Measurements from ENCODE around the gene TDP1. TPM values are rescaled to one million over a fixed set of nuclear protein-coding genes. Genes with fewer than 3 reads are reported as not detected.

TDP1 gene
- total RNA-seq, 2 experiments from 2014 or later, result 65.9 to 75.3 TPM

GRCh38 chr14:90000935-90001334 lies 45.2 kb downstream of the TDP1 start:
- no peak overlapping the region for H3K4me3 ChIP-seq (ENCODE audit: low read depth, low read length, poor library complexity, severe bottlenecking)
- H3K9me3 ChIP-seq (ENCODE audit: low read length), result no peaks in the 10 kb centered on the region
- TF ChIP-seq EZH2phosphoT487 (IDR thresholded peaks at IDR 0.05; ENCODE audit: borderline replicate concordance, low read depth, low read length) (no peak), CTCF (conservative IDR thresholded peaks at IDR 0.05; ENCODE audit: low read length) (no peak)
- intact Hi-C loops (cut with micrococcal nuclease; ENCODE audit: unreplicated experiment), result no loop called here
- H3K79me2 ChIP-seq (ENCODE audit: insufficient read depth, low read depth, low read length), result no peaks in the 10 kb centered on the region
- H3K9me2 ChIP-seq (ENCODE audit: insufficient read depth, low read length), result no peaks in the 10 kb centered on the region
- no peak for DNase-seq (ENCODE audit: low spot score)
- CTCF ChIA-PET (ENCODE audit: unreplicated experiment), result no interaction called here
- POLR2A ChIA-PET, result no interaction called here
- H3K4me1 ChIP-seq (ENCODE audit: insufficient read depth, low read length, poor library complexity, severe bottlenecking), result no peaks in the 10 kb centered on the region
- no peaks in the 10 kb centered on the region for H4K20me1 ChIP-seq (ENCODE audit: insufficient read depth, low read length)
- BruUV-seq (replicated peaks), result no TSS peak
- H3K27ac ChIP-seq (ENCODE audit: low read depth, low read length, poor library complexity, severe bottlenecking), result no peak overlapping the region
- no peak overlapping the region for H2AFZ ChIP-seq (ENCODE audit: low read length)
- H3K4me2 ChIP-seq (ENCODE audit: low read length), result no peak overlapping the region
- peaks cover 91% of the 10 kb centered on the region for H3K36me3 ChIP-seq (ENCODE audit: insufficient read depth, low read length)

- DNase-seq (ENCODE audit: low spot score), result no peak
- Histone ChIP-seq H3K4me3 (ENCODE audit: low read depth, low read length, poor library complexity, severe bottlenecking) (no peak overlapping the region), H3K79me2 (ENCODE audit: insufficient read depth, low read depth, low read length) (no peaks in the 10 kb centered on the region), H3K36me3 (ENCODE audit: insufficient read depth, low read length) (peaks cover 91% of the 10 kb centered on the region), H3K9me2 (ENCODE audit: insufficient read depth, low read length) (no peaks in the 10 kb centered on the region), H4K20me1 (ENCODE audit: insufficient read depth, low read length) (no peaks in the 10 kb centered on the region), H3K9me3 (ENCODE audit: low read length) (no peaks in the 10 kb centered on the region), H3K27ac (ENCODE audit: low read depth, low read length, poor library complexity, severe bottlenecking) (no peak overlapping the region), H2AFZ (ENCODE audit: low read length) (no peak overlapping the region), H3K4me1 (ENCODE audit: insufficient read depth, low read length, poor library complexity, severe bottlenecking) (no peaks in the 10 kb centered on the region), H3K4me2 (ENCODE audit: low read length) (no peak overlapping the region)
- ChIA-PET CTCF (ENCODE audit: unreplicated experiment) (no interaction called here), POLR2A (no interaction called here)
- intact Hi-C loops (cut with micrococcal nuclease; ENCODE audit: unreplicated experiment), result no loop called here
- no TSS peak for BruUV-seq (replicated peaks)
- TF ChIP-seq CTCF (conservative IDR thresholded peaks at IDR 0.05; ENCODE audit: low read length), result no peak
- no peak for TF ChIP-seq EZH2phosphoT487 (IDR thresholded peaks at IDR 0.05; ENCODE audit: borderline replicate concordance, low read depth, low read length)
Measured at GRCh38 chr14:90003526-90004307, 48.0 kb downstream of the TDP1 start.

DNA sequence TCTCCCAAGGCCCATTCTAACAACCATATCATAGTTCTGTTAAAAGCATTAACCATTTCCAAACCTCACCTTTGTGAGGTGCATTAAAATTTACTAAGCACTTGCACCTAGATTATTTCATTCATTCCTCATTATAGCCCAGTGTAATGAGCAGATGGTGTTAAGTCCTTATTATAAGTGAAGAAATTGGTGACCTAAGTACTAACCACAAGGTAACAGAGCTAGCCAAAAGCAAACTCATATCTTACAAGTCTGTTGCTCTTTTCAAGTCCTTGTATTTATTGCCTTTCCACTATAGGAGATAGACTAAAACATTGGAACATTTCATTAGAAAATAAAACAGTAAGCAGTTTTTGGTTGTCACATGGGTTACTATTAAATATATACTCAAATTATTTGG lies 49.7 kb downstream of the TDP1 start:
- BruUV-seq (replicated peaks), result no TSS peak
- CTCF ChIA-PET (ENCODE audit: unreplicated experiment), result no interaction called here
- Histone ChIP-seq H3K79me2 (ENCODE audit: insufficient read depth, low read depth, low read length) (no peaks in the 10 kb centered on the region), H3K27ac (ENCODE audit: low read depth, low read length, poor library complexity, severe bottlenecking) (no peak overlapping the region), H2AFZ (ENCODE audit: low read length) (no peak overlapping the region), H4K20me1 (ENCODE audit: insufficient read depth, low read length) (no peaks in the 10 kb centered on the region), H3K9me2 (ENCODE audit: insufficient read depth, low read length) (no peaks in the 10 kb centered on the region), H3K4me1 (ENCODE audit: insufficient read depth, low read length, poor library complexity, severe bottlenecking) (no peaks in the 10 kb centered on the region), H3K9me3 (ENCODE audit: low read length) (no peaks in the 10 kb centered on the region), H3K4me3 (ENCODE audit: low read depth, low read length, poor library complexity, severe bottlenecking) (no peak overlapping the region), H3K4me2 (ENCODE audit: low read length) (no peak overlapping the region), H3K36me3 (ENCODE audit: insufficient read depth, low read length) (peaks cover 91% of the 10 kb centered on the region)
- DNase-seq (ENCODE audit: low spot score), result no peak
- intact Hi-C loops (cut with micrococcal nuclease; ENCODE audit: unreplicated experiment), result no loop called here
- no peak for TF ChIP-seq EZH2phosphoT487 (IDR thresholded peaks at IDR 0.05; ENCODE audit: borderline replicate concordance, low read depth, low read length)
- TF ChIP-seq CTCF (conservative IDR thresholded peaks at IDR 0.05; ENCODE audit: low read length), result no peak
- POLR2A ChIA-PET, result no interaction called here
